Stromal cell of bone marrow (primary cell): Measurements from ENCODE around the gene PRR12.
"Not testable (repeated sequence)": the region's sequence is repeated elsewhere in the genome, so short reads cannot be mapped to it uniquely, and the experiment has no call there.

Experiments used
- DNase-seq: peaks from one replicate; pipeline ENCODE4 v3.0.0-alpha.2; 2012; ENCODE audit warnings: low read depth

The PRR12 gene

DNA sequence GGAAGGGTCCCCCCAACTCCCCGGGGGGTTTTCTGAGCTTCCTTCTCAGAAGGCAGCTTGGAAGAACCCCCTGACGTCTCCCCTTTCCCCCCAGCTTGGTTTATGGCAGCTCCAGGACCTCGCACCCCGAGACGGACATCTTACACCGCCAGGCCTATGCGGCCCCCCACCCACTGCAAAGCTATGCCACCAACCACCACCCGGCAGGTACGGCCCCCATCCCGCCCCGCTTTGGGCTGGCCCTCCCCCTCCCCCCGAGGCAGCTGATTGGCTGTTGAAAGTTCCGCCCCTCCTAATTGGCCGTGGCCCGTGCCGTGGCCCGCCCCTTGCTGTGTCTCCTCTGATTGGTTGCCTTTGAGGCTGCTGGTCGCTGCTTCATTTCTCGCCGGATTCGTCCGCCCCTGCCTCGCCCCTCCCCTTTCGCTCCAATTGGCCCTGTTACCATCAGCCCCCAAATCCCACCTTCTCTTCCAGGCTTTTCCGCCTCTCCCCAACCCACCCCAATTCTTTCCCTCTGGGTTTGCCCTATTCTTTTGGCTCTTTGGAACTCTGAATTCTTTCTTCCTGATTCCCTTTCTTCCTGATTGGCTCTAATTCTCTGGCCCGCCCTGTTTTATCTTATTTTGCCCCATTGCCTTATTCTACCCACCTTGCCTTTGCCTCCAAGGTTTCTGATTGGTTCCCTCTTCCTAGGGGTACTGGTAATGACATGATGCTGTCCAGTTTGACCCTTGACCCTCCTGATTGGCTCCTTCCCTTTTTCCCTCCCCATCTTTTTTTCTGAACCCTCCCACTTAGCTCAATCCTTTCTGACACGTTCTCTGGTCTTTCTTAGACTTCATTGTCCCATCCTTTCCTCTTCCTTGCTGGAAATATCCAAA lies 2.5 kb downstream of the PRR12 start:
- DNase-seq = peak; percentile 84

DNA sequence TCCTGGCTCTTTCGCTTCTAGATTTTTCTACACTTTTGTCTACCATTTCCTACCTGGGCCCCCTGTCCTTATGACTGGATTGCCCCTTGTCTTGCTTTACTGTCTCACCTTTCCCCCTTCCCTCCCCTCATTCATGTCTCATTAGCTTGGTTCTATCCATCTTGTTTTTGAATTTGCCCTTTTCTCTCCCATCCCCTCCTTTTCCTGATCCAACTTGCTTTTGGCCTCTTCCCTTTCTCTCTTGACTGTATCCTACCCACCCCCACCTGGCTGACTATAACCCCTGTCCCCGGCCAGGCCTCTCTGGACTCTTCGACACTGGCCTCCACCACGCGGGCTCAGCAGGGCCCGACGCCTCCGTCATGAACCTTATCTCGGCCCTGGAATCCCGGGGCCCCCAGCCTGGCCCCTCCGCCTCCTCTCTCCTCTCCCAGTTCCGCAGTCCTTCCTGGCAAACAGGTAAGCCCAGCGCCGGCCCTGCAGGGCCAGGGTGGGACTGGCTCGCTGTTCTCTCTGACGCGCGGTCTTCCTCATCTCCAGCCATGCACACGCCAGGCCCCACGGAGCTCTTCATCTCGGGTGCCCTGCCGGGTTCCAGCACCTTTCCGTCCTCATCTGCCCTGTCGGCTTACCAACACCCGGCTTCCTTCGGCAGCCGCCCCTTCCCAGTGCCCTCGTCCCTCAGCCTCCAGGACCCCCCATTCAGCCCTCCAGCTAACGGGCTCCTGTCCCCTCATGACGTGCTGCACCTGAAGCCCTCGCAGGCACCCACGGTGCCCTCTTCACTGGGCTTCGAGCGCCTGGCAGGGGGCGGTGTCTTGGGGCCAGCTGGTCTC lies 3.4 kb downstream of the PRR12 start:
- DNase-seq = no peak

DNA sequence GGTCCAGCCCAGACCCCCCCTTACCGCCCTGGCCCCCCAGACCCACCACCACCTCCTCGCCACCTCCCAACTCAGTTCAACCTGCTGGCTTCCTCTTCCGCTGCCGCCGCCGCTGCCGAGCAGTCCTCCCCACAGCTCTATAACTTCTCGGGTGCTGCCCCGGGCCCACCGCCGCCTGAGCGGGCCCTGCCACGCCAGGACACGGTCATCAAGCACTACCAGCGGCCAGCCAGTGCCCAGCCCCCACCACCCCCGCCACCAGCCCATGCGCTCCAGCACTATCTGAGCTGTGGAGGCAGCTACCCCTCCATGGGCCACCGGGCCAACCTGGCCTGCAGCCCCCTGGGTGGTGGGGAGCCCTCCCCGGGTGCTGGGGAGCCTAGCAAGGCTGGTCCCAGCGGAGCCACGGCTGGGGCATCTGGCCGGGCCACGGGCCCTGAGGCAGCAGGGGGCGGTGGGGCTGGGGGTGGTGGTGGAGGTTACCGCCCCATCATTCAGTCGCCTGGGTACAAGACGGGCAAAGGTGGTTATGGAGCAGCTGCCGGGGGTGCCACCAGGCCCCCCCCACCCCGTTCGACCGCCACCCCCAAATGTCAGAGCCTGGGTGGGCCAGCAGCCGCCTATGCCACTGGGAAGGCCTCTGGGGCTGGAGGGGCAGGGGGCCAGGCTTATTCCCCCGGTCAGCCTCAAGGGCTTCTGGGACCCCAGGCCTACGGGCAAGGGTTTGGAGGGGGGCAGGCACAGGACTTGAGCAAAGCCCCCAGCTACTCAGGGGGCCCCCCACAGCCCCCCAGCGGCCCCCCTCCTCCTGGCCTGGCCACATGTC lies 4.2 kb downstream of the PRR12 start:
- DNase-seq = no peak

DNA sequence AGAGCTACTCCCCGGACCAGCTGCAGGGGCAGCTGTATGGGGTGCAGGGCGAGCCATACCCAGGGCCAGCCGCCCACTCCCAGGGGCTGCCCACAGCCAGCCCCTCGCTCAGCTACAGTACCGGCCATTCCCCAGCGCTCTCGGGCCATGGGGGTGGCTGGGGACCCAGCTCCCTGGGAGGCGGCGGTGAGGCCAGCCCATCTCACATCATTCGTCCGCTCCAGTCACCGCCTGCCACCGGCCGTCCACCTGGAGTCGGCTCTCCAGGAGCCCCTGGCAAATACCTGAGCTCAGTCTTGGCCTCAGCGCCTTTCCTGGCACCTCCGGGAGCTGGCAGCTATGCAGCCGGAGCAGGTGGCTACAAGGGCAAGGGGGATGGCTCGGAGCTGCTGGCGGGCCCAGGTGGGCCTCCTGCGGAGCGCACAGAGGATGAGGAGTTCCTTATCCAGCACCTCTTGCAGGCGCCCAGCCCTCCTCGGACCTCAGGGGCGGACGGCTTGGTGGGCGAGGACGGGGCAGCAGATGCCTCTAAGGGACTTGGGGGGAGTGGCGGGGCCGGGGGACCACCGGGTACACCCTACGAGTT lies 4.9 kb downstream of the PRR12 start:
- no peak for DNase-seq

DNA sequence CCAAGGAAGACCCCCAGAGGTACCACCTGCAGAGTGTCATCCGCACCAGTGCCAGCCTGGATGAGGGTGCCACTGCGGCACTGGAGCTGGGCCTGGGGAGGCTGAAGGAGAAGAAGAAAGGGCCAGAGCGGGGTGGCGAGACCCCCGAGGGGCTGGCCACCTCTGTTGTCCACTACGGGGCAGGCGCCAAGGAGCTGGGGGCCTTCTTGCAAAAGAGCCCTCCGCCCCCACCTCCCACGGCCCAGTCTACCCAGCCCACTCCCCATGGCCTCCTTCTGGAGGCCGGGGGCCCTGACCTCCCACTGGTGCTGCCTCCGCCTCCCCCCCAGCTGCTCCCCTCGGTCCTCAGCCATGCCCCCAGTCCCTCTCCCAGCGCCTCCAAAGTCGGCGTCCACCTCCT lies 5.4 kb downstream of the PRR12 start:
- no peak for DNase-seq

- no peak for DNase-seq
Measured at GRCh38 chr19:49596954-49597702, 6.1 kb downstream of the PRR12 start.

- DNase-seq = no peak
Measured at GRCh38 chr19:49597703-49597974, 6.7 kb downstream of the PRR12 start.

- no peak for DNase-seq
Measured at GRCh38 chr19:49599378-49600295, 8.7 kb downstream of the PRR12 start.

DNA sequence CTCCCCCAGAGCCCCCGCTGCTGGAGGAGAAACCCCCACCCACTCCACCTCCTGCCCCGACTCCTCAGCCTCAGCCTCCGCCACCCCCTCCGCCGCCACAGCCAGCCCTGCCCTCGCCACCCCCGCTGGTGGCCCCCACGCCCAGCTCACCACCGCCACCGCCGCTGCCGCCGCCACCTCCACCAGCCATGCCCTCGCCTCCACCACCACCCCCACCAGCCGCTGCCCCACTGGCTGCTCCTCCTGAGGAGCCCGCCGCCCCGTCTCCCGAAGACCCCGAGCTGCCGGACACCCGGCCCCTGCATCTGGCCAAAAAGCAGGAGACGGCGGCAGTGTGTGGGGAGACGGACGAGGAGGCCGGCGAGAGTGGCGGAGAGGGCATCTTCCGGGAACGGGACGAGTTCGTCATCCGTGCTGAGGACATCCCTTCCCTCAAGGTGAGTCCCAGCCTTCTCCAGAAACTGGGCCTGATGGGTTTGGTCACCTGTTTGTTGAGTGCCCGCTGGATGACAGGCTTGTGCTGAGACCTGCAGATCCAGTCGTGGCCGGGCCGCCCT lies 10.6 kb downstream of the PRR12 start:
- DNase-seq = no peak

DNA sequence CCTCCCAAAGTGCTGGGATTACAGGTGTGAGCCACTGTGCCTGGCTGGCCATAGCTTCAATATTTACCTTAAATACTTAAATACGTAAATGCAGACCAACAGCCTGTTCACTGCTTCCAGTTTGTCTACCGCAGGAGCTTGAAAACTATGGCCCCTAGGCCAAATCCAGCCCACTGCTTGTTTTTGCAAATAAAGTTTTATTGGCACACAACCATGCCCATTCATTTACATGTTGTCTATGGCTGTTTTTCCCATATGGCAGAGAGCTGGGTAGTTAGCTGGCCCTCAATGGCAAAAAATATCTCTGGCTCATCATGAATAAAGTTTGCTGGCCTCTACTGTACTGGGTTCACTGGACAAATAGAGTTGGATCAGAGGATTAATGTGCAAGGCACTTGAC lies 11.8 kb downstream of the PRR12 start:
- DNase-seq = no peak

DNA sequence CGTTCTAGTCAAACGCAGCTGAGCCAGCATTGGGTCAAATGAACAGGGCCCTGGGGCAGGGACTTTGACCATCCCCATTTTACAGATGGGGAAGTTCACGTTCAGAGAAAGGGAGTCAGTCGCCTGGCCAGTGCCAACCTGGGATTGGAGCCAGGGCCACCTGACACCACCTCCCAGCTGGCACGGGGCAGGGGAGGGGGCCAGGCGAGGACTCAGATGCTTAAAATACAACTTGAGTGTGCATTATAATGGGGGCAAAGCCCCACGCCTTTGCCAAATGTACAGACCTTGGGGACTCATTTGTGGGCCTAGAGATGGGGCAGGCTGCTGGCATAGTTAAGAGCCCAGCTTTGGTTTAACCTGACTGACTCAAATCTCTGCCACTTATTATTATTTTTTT lies 14.6 kb downstream of the PRR12 start:
- DNase-seq = no peak

DNA sequence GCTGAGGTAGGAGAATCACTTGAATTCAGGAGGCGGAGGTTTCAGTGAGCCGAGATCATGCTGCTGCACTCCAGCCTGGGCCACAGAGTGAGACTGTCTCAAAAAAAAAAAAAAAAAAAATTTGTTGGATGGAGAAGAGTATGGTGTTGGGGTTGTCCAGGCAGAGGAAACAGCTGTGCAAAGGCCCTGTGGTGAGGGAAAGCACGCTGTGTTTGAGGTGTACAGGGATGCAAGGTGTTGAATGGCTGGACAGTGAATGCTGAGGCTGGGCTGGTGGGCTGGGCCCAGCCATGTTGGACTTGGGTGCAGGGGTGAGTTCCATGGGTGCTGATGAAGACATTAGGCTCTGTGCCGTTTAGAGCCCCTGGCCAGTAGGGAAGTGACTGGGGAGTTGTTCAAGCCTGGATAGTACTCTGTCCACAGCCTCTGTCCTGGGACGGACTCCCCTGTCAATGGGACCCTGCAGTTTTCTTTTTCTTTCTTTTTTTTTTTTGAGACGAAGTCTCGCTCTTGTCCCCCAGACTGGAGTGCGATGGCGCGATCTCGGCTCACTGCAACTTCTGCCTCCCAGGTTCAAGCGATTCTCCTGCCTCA lies 18.6 kb downstream of the PRR12 start:
- no peak for DNase-seq

- DNase-seq = no peak
Measured at GRCh38 chr19:49613374-49613773, 22.4 kb downstream of the PRR12 start.

DNA sequence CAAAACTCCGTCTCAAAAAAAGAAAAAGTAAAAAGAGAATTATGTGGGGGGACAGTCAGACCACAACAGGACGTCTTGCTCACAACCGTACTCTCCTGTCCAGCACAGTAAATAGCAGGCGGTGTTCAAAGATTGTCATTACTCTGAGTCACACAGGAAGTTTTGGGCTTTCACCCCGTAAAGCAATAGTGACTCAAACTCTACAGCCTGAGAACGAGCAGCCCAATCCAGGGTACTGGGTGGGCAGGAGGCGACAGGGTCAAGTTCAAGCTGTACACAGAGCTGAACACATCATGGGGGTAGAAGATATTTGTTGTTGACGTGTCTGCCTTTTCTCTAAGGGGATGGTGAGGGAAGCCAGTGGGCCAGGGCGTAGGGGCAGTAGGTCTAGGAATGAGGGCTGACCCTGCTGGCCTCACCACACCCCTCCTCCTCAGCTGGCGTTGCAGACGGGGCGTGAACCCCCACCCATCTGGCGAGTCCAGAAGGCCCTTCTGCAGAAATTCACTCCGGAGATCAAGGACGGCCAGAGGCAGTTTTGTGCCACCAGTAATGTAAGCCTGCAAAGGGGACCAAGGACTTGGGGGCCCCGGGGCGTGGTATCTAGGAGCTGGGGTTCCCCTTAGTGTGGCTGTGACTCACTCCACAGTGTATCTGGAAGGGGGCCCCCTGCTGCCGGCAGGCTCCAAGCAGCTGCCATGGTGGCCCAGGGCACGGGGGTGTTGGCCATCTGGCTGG lies 23.3 kb downstream of the PRR12 start:
- peak; percentile 67 for DNase-seq

DNA sequence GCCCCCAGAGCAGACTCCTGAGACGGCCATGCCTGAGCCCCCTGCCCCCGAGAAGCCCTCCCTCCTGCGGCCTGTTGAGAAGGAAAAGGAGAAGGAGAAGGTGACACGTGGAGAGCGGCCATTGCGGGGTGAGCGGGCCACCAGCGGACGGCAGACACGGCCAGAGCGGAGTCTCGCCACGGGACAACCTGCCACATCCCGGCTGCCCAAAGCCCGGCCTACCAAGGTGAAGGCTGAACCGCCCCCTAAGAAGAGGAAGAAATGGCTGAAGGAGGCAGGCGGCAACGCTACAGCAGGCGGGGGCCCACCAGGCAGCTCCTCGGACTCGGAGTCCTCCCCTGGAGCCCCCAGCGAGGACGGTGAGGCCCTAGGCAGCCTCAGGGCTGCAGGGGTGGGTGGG lies 24.9 kb downstream of the PRR12 start:
- DNase-seq = no peak

DNA sequence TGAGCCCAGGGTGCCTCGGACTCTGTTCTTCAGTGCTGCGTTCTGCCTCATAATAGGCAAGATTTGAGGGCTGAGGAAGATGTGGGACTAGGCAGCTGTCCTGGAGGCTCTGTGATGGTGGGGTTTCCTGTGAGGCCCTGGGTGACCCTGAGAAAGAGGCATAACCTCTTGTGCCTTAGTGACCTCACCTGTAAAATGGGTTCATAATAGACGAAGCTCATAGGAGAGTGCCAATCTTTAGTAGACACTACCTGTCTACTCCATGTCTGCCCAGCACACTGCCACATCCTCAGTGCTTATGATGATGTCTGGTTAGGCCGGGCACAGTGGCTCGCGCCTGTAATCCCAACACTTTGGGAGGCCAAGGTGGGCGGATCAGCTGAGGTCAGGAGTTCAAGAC lies 25.6 kb downstream of the PRR12 start:
- no peak for DNase-seq

DNA sequence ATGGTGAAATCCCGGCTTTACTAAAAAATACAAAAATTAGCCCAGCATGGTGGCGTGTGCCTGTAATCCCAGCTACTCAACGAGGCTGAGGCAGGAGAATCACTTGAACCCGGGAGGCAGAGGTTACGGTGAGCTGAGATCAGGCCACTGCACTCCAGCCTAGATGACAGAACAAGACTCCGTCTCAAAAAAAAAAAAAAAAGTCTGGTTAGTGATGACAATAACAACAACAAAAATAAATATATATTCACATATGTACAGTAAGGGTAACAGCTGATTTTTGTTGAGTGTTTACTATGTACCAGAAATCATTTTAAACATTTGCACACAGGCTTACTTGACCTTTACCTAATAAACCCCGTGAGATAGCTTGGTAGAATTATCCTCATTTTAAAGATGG lies 26.0 kb downstream of the PRR12 start:
- DNase-seq = no peak

- not testable (repeated sequence) for DNase-seq
Measured at GRCh38 chr19:49617860-49618259, 26.9 kb downstream of the PRR12 start.
